CD4-positive, alpha-beta T cell (primary cell): ENCODE data around the gene DDX11. TPM values are rescaled to one million over a fixed set of nuclear protein-coding genes. Genes with fewer than 3 reads are reported as not detected.
"Not testable (repeated sequence)": the region's sequence is repeated elsewhere in the genome, so short reads cannot be mapped to it uniquely, and the experiment has no call there.

ENCODE experiments used
- ATAC-seq: fragments of 200-7000 bp; cut with Tn5 transposase; one replicate; pipeline ENCODE4 v1.10.0; 2022; ENCODE audit warnings: mild to moderate bottlenecking; ENCODE audit not compliant: poor library complexity
- CTCF ChIA-PET: fragments of 350-600 bp; sonication (Branson Sonifier 250); formaldehyde crosslinking; loops from one replicate; lab custom pipeline; 2021; ENCODE audit warnings: antibody characterized with exemption, inconsistent platforms; lab: Charles Lee
- POLR2A ChIA-PET: fragments of 350-600 bp; sonication (Branson Sonifier 250); formaldehyde crosslinking; loops from one replicate; lab custom pipeline; 2021; ENCODE audit warnings: antibody characterized with exemption, inconsistent platforms; lab: Charles Lee
- DNase-seq, 14 experiments: peaks; one replicate each; pipeline ENCODE4 v3.0.0-alpha.2; 2013 to 2020; ENCODE audit warnings: mixed read lengths in 2 of 14
- H3K27ac ChIP-seq, 2 donors: one replicate each; pipeline versions ENCODE4 v1.5.1 to v1.7.0; 2013; ENCODE audit warnings: low read length in 2 of 2, low read depth in 1 of 2, mild to moderate bottlenecking in 1 of 2
- H3K27me3 ChIP-seq, 2 experiments: 1 replicate in 1 of 2; 2 replicates in 1 of 2; pipeline versions ENCODE4 v1.6.1 to v1.7.0; 2013; ENCODE audit warnings: low read length in 2 of 2, control low read depth in 1 of 2, mild to moderate bottlenecking in 1 of 2, moderate library complexity in 1 of 2; ENCODE audit not compliant: insufficient read depth in 2 of 2, control insufficient read depth in 1 of 2
- H3K36me3 ChIP-seq: one replicate; pipeline ENCODE4 v1.6.1; 2013; ENCODE audit warnings: low read length, control low read depth; ENCODE audit not compliant: insufficient read depth
- H3K4me1 ChIP-seq: one replicate; pipeline ENCODE4 v1.6.1; 2013; ENCODE audit warnings: low read length, control low read depth; ENCODE audit not compliant: insufficient read depth
- H3K4me3 ChIP-seq: one replicate; pipeline ENCODE4 v1.5.1; 2013; ENCODE audit warnings: mild to moderate bottlenecking, low read length, moderate library complexity
- H3K9me3 ChIP-seq, 2 experiments: 1 replicate in 1 of 2; 2 replicates in 1 of 2; pipeline versions ENCODE4 v1.6.1 to v1.7.0; 2013; ENCODE audit warnings: low read length in 2 of 2, mild to moderate bottlenecking in 2 of 2, control low read depth in 1 of 2, moderate library complexity in 1 of 2; ENCODE audit not compliant: control insufficient read depth in 1 of 2, insufficient read depth in 1 of 2
- H3K27ac Mint-ChIP-seq: one replicate; pipeline ENCODE4 v1.8.0; 2020; ENCODE audit warnings: mixed read lengths
- H3K27me3 Mint-ChIP-seq: one replicate; pipeline ENCODE4 v1.8.0; 2021; ENCODE audit warnings: mixed read lengths
- H3K36me3 Mint-ChIP-seq: one replicate; pipeline ENCODE4 v1.8.0; 2021; ENCODE audit warnings: low read depth, mixed read lengths
- H3K4me1 Mint-ChIP-seq: one replicate; pipeline ENCODE4 v1.8.0; 2021; ENCODE audit warnings: low read depth, mixed read lengths
- H3K4me3 Mint-ChIP-seq: one replicate; pipeline ENCODE4 v1.8.0; 2020; ENCODE audit warnings: mild to moderate bottlenecking, mixed read lengths
- H3K9me3 Mint-ChIP-seq: one replicate; pipeline ENCODE4 v1.8.0; 2020; ENCODE audit warnings: mixed read lengths
- intact Hi-C, 2 experiments: fragments of 100-400 bp; cut with DNase I in 1 of 2; cut with micrococcal nuclease in 1 of 2; formaldehyde crosslinking; loops; one replicate each; pipeline versions ENCODE4 v1.15.1 to v1.9.0; 2023 to 2025; cut with DNase I, micrococcal nuclease
- total RNA-seq, 174 experiments: library from RNA in 2 of 174; stranded (reverse) in 2 of 174; gene quantifications; one replicate each; pipeline ENCODE4 v1.2.3 and lab custom pipeline; 2021 to 2026
- TF ChIP-seq, protein P1 (sequence below): fragments of 200-600 bp; IDR thresholded peaks from one replicate; pipeline ENCODE4 v1.8.0; 2022; ENCODE audit warnings: antibody characterized with exemption, mild to moderate bottlenecking

The DDX11 gene
- total RNA-seq, 2 experiments from 2014 or later: 61.9 to 63.8 TPM

DNA sequence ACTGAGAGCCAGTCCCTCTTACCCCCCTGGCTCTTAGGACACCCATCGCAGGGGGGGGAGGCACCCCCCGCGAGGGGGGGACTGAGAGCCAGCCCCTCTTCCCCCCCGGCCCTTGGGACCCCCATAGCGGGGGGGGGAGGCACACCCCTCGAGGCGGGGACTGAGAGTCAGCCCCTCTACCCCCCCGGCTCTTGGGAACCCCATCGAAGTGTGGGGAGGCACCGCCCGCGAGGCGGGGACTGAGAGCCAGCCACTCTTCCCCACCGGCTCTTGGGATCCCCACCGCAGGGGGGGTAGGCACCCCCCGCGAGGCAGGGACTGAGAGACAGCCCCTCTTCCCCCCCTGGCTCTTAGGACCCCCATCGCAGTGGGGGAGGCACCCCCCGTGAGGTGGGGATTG lies 48.8 kb downstream of the DDX11 start:
- Mint-ChIP-seq H3K4me3 (no peak overlapping the region), H3K4me1 (peaks cover 9% of the 10 kb centered on the region), H3K36me3 (no peaks in the 10 kb centered on the region), H3K9me3 (no peaks in the 10 kb centered on the region), H3K27me3 (peaks cover 13% of the 10 kb centered on the region), H3K27ac (no peak overlapping the region)
- H3K9me3 ChIP-seq: peaks cover 0 to 42% of the 10 kb centered on the region in 2 experiments
- H3K36me3 ChIP-seq: no peaks in the 10 kb centered on the region
- CTCF ChIA-PET: no interaction called here
- H3K27me3 ChIP-seq: peaks cover 9 to 12% of the 10 kb centered on the region in 2 experiments
- peaks cover 26% of the 10 kb centered on the region for H3K4me1 ChIP-seq
- POLR2A ChIA-PET: no interaction called here
- no peak overlapping the region for H3K4me3 ChIP-seq
- ATAC-seq (no peak), DNase-seq (no peak)
- TF ChIP-seq, protein P1, sequence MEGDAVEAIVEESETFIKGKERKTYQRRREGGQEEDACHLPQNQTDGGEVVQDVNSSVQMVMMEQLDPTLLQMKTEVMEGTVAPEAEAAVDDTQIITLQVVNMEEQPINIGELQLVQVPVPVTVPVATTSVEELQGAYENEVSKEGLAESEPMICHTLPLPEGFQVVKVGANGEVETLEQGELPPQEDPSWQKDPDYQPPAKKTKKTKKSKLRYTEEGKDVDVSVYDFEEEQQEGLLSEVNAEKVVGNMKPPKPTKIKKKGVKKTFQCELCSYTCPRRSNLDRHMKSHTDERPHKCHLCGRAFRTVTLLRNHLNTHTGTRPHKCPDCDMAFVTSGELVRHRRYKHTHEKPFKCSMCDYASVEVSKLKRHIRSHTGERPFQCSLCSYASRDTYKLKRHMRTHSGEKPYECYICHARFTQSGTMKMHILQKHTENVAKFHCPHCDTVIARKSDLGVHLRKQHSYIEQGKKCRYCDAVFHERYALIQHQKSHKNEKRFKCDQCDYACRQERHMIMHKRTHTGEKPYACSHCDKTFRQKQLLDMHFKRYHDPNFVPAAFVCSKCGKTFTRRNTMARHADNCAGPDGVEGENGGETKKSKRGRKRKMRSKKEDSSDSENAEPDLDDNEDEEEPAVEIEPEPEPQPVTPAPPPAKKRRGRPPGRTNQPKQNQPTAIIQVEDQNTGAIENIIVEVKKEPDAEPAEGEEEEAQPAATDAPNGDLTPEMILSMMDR: no peak
- H3K27ac ChIP-seq: no peak overlapping the region
- intact Hi-C loops: no loop called here

DNA sequence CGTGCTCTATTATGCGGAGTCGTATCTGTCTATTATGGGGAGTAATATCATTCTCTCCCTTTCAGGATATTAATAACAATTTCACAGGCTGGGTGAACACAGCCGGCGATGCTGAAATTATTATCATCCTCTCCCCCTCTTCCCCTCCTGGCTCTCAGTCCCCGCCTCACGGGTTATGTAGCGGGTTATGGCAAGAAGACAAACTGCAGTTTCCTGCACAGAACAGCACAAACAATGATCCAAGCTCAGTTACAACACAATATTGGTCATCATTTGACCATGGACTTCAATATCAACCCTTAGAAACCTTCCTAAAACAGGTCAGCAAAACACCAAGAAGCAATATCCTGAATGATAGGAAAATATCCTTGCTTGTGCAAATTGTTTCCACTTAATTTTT lies 50.5 kb downstream of the DDX11 start:
- POLR2A ChIA-PET, ATAC-seq, H3K36me3 ChIP-seq, H3K4me3 ChIP-seq, H3K9me3 Mint-ChIP-seq, intact Hi-C loops, DNase-seq, H3K27ac ChIP-seq, H3K4me3 Mint-ChIP-seq, H3K4me1 Mint-ChIP-seq, H3K4me1 ChIP-seq, H3K27me3 ChIP-seq, H3K27ac Mint-ChIP-seq, CTCF ChIA-PET, H3K36me3 Mint-ChIP-seq: not testable (repeated sequence)
- peaks cover 0 to 25% of the 10 kb centered on the region in 2 experiments for H3K9me3 ChIP-seq
- peaks cover 18% of the 10 kb centered on the region for H3K27me3 Mint-ChIP-seq

DNA sequence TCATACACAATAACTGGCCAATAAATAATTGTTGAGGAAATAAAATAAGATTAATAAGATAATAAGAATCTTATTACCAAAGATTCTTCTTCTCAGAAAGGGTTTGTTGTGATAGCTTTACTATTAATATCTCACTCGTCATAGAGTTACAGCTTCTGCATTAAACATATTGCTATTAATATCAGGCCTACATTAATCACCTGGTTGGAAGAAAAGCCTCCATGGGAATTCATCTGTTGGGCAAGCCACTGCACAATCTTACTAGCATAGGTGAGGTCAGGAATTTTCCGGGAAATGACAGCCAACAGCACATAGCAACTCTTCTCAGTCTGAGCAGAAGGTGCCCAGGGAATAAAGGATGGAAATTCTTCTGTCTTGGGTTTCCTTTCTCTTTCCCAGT lies 51.5 kb downstream of the DDX11 start:
- H3K4me3 ChIP-seq, H3K4me3 Mint-ChIP-seq, H3K27me3 ChIP-seq, H3K4me1 Mint-ChIP-seq, H3K27ac ChIP-seq, DNase-seq, POLR2A ChIA-PET, H3K9me3 Mint-ChIP-seq, H3K4me1 ChIP-seq, CTCF ChIA-PET, H3K27ac Mint-ChIP-seq, H3K36me3 ChIP-seq, intact Hi-C loops, ATAC-seq, H3K36me3 Mint-ChIP-seq: not testable (repeated sequence)
- peaks cover 18% of the 10 kb centered on the region for H3K27me3 Mint-ChIP-seq
- peaks cover 0 to 15% of the 10 kb centered on the region in 2 experiments for H3K9me3 ChIP-seq

DNA sequence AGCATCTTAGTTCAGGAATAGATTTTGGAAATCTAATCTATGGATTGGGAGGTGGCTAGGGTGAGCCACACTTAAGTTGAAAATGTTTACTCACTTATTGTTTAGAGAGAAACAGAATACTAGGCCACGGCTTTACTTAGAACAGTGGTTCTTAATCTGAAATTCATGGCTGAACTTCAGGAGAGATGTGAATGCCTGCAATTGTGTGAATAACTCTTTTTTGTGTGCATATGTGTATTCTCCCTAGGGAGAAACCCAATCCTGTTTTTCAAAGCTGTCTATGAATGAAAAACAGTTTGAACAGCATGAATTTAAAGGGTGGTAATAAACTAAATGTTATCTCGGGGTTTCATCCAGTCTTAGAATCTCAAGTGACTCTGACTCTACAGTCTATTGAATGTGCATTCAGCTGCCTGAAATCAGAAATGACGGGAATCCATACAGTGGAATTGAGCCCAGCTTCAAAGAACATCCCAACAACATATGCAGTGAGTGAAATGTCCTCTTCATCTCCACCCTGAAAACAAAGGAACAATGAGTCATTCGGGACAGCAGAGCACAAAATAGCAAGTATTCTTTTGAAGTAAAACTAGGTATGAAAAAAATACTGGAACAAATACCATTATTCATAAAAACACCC lies 53.7 kb downstream of the DDX11 start:
- H3K27ac ChIP-seq, H3K4me1 Mint-ChIP-seq, H3K27ac Mint-ChIP-seq, ATAC-seq, H3K4me3 Mint-ChIP-seq, H3K27me3 ChIP-seq, H3K9me3 ChIP-seq, H3K9me3 Mint-ChIP-seq, H3K4me1 ChIP-seq, H3K36me3 Mint-ChIP-seq, H3K36me3 ChIP-seq, intact Hi-C loops, DNase-seq, H3K4me3 ChIP-seq, CTCF ChIA-PET, POLR2A ChIA-PET: not testable (repeated sequence)
- peaks cover 20% of the 10 kb centered on the region for H3K27me3 Mint-ChIP-seq

DNA sequence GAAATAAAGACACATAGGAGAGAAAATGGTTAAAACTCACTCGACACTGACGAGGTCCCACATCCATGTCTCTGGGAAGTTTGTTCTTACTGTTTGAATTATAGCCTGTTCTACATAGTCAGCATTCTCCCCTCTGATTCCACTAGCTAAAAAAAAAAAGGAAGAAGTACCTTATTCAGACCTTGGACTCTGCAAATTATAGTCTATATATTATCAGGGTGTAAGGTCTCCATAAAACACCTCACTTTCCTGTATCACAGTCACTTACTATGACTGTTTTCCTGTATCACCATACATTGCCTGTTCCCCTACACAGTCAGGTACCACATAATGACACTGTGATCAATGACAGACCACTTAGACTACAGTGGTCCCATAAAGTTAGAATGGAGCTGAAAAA lies 62.9 kb downstream of the DDX11 start:
- not testable (repeated sequence) for H3K9me3 ChIP-seq, ATAC-seq

DNA sequence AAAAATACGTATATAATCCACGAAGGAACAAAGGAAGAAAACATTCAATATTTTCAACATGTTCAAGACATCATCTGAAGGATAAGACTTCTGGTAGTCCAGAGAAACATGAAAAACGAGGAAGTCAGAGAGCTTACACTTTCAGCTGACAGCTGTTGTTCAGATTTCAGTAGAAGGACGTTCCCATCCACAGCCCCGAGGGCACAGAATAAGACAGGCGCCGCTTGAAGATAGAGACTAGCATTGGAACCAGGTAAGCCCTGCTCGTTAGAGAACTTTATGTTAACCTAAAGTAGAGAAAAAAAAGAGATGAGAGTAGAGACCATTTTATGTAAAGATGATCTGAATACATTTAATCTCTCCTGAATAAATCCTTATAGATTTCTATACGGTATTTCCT lies 71.1 kb downstream of the DDX11 start:
- intact Hi-C loops, POLR2A ChIA-PET: not testable (repeated sequence)

More for the DNA sequence above, 62.9 kb downstream of the DDX11 start:
- H3K36me3 Mint-ChIP-seq, H3K36me3 ChIP-seq, CTCF ChIA-PET, H3K9me3 Mint-ChIP-seq, H3K27ac Mint-ChIP-seq, H3K27me3 ChIP-seq, H3K4me1 Mint-ChIP-seq, intact Hi-C loops, H3K4me3 ChIP-seq, H3K4me1 ChIP-seq, H3K4me3 Mint-ChIP-seq, DNase-seq, POLR2A ChIA-PET, H3K27ac ChIP-seq: not testable (repeated sequence)
- H3K27me3 Mint-ChIP-seq: peaks cover 19% of the 10 kb centered on the region

More for the DNA sequence above, 71.1 kb downstream of the DDX11 start:
- DNase-seq, H3K27ac ChIP-seq, H3K27me3 ChIP-seq, H3K4me3 Mint-ChIP-seq, H3K9me3 ChIP-seq, CTCF ChIA-PET, H3K4me3 ChIP-seq, H3K9me3 Mint-ChIP-seq, H3K27ac Mint-ChIP-seq, H3K36me3 ChIP-seq, H3K4me1 Mint-ChIP-seq, ATAC-seq, H3K36me3 Mint-ChIP-seq, H3K4me1 ChIP-seq: not testable (repeated sequence)
- peaks cover 13% of the 10 kb centered on the region for H3K27me3 Mint-ChIP-seq
